IPS-NIHi11 (cell line): ENCODE data around the gene TEK.

ENCODE experiments used
- DNase-seq: peaks from one replicate; pipeline ENCODE4 v3.0.0; 2012; ENCODE audit warnings: mixed read lengths, low spot score

TEK gene

DNA sequence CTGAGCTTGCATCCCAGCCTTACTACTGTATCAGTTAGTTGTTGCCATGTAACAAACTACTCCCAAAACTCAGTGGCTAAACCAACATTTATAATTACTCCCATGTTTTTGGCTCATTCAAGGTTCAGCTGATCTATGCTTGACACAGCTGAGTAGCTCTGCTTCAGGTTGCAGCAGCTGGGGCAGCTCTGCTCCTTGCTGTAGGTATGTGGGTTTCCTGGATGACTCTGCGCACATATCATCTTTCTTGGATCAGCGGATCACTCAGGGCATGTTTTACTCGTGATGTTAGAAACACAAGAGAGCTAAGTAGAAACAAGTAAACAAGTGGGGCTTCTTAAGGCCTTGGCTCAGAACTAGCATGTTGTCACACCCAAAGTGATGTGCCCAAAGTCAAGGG is 15.1 kb downstream of the TEK start:
- no peak for DNase-seq

DNA sequence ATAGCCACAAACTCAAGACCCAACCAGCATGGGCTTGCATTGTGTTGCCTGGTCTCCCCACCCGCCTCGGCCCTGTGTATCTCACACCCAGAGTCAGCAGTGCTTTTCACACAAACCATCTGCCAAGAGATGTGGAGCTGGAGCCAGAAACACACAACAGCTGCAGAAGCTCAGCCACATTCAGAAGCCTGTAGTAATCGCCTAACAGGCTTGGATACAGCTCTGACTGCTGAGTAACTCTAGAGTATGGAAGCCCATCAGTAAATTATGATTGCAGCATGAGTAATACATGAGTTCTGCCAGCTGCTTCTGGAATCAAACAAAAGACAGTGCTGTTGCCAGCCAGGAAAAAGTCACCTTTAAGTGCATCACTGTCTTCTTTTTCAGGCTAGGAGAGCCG is 16.0 kb downstream of the TEK start:
- DNase-seq: no peak

DNA sequence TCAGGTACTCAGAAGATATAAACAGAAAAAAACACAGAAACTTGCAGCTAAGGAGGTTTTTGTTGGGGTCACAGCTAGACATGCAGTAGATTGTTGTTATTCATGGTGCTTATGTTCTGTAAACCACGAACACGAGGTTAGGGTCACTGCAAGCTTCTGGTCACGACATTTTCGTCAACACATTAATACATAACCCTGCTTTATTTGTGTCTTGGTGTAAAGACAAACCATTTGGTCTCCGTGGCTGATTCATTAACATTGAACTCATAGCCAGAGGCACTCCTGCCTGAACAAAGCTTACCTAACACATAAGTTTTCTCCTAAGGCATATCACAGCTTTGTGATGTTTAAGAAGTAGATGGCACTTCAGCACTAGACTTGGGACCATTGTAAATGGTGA is 16.9 kb downstream of the TEK start:
- no peak for DNase-seq

DNA sequence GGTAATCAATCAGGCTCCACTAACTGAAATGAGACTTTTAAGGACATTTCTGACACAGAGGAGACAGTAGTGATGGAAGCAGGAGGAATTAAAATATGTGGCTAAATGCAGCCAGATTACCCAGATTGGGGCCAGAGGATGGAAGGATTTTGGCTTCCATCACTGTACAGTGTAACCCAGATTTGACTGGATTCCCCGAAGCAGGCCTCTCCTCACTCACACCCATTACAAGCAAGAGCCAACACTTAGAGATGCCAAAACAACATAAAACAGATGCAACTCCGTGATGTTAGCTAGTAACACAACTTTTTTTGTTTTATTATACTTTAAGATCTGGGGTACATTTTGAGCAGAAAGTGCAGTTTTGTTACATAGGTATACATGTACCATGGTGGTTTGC is 17.6 kb downstream of the TEK start:
- DNase-seq: no peak

DNA sequence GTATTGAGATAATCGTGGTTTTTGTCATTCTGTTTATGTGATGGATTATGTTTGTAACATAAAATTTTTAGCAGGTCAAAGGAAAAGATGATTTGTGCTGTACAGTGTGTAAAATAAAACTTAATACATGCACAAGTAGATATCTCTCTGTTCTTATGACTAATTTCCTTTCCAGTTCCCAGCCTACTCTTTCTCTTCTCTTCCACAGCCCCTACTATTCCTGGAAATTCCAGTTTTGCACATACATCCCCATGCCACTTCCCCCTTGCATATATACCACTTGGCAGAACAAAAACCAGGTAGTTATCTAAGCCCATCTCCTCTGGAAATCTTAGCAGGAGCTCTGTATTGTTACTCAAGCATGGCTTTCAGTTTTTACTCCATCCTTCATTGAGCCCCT is 20.2 kb downstream of the TEK start:
- DNase-seq: no peak

DNA sequence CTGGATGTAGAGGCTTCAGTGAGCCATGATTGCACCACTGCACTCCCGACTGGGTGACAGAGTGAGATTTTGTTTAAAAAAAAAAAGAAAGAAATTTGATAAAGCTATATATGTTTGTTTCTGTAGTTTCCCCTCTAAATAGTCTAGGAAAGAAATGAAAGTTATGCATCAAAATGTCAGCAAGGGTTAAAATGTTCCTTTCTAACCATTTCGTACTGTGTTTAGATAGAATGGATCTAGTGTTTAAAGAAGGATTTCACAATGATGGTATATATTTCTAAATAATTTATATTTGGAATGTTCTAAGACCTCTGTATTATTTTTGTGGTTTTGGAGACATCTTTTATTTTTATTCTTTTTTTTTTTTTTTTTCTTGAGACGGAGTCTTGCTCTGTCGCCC is 22.7 kb downstream of the TEK start:
- DNase-seq: no peak

DNA sequence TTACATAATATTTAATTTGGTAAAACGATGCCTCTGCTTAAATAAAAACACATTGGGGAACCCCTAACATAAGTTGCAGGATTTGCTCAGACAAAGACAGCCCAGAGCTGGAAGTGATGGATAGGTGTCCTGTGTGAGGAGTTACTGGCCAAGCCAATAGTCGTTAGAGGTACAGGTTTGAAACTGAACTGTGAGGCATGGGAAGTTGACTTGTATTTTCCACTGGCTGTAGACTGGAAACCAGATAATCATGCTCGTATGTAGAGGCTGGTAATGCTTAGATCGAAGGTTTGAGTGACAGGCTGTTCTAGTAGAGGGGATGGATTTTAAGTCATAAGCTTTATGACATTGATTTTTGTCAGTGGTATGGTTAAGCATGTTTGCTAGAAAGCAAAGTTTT is 24.8 kb downstream of the TEK start:
- no peak for DNase-seq

DNA sequence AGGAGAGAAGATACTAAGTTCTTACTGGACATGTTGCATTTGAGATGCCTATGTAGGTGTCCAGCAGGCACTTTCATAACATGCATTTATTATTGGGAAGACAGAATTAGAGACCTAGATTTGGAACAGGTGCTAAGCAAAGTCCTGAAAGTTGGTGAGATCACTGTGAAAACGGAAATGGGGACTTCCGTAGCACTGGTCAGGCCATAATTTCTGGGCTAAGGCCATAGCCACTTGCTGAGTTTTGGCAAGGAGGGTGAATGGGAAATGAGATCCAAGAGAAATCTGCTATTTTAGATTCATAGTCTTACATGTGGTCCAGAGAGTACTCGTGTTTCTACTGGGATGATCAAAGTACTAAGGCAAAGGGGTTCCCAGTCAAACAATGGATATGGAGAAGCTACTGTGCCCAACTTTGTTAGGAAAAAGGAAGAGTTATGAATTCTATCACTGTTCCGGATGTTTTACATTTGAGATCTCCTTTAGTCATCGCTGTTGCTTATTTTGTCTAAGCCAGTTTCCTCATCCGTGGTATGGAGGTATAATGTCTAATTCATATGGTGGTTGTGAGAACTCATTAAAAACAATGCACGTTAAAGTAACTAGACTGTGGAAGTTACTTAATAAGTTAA is 33.4 kb downstream of the TEK start:
- DNase-seq: no peak

DNA sequence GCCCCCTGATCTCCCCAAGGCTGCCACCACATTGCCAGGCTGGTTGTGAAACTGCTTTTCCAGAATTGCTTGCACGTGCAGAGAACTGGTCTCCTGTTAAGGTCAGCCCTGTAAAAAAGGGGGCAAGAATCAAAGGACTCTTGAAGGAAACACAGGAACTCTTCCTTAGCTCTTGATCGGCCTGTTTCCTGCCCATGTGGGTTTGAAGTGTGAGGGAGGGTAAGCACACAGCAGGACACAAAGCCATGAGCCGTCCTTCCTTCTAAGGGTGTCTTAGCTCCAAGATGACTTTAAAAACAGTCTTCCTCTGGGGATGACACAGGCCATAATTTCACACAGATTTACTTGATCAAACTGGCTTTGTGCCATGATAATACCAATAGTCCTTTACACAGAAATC is 36.1 kb downstream of the TEK start:
- DNase-seq: no peak

DNA sequence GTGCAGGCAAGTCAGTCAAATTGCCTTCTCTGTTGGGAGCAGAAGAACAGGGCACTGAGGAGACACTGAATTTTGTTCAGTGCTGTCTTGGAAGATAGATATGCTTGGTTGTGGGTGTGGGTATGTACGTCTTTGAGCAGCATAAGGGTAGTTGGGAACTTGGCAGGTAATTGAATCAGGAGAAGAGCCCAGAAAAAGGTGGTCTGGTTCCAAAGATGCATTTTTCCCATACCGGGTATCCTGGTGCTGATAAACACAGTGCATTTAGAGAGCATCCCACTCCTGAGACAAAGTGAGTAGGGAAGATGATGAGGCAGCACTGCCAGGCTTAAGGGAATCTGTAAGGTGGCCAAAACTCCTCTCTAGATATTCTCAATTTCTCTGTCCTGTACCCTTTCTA is 40.6 kb downstream of the TEK start:
- no peak for DNase-seq

DNA sequence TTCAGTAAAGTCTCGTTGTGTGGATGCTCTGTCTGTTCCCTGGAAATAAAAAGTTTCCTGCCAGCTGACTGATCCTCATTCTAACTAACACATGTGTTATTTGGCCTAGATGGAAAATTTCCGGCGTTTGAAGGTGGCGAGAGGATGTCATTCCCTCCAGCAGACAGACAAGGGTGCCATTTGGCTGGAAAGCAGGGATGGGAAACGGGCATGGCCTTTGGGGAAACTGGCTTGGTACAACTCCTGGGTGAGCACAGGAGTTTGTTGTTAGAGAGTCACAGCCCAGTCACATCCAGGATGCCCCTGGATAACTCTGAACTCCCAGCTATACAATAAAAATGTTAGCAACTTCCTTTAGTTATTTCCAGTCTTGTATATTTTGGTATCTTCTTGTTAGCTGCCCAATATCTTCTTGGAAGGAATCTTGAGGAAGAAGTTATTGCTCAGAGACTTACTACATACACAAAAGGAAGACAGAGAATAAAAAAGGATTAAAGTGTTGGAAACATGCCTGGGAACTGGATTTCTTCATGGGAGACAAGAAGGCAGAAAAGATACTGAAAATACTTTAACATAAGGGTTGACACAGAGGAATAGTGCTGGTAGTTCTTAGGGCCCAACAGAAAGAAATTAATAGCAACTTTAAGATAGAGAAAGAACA is 41.9 kb downstream of the TEK start:
- no peak for DNase-seq

DNA sequence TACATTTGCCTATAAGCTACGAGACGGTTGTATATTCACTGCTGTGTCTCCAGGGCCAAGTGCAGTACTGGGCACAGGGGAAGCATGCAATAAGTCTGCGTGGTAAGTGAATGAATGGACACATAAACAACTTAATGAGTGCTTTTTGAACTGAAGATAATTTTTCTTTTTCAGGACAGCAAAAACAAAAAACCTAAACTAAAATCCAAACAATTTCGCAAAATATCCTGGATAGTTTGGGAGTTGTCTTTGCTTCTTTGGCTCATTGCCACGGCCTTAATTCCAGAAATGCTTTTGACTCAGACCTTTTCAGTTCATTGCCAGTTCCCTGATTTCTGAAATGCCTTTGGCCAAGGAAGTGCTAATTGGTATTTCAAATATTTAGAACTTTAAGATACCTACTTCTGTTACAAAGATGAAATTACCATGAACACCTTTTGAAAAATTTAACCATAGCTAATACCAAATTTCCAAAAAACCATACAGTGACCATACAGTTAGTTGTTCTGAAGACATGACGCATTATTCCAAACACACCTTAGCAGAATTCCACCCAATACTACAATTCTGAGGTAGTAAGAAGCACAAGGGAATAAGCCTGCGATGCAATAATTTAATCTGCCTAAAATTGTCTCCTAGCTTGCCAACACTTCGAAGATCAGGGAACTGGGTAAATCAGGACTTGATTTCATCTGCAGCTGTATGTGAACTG is 42.8 kb downstream of the TEK start:
- no peak for DNase-seq

DNA sequence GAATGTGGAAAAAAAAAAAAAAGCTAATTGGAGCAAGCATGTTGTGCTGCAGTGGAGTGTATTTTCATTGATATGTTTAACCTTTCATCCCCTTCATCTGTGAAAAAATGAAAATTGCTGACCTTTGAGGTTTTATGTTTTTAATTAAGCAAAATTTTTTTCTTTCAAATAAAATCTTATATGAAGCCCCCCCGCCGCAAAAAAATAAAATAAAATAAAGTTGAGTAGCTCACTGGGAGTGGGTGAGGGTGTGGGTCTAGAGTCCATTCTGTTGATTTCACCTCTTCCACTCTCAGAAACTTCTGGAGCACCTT is 43.3 kb downstream of the TEK start:
- no peak for DNase-seq

DNA sequence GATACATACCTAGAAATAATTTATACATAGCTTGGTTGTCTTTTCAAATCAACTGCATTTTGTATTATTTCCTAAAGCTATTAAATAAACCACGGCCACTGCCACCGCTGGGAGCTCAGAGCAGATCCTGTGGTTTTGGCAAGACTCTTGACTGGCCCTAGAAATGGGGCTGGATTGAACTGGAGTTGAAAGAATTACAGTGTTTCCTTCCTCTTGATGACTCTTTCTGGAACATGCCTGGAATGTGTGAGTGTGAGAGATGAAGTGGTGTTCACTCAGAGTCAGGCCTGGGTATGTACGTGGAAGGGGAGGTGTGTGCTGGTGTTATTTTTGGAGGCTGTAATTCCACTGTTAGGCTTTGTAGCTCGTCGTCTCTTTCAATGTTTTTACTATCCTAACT is 45.9 kb downstream of the TEK start:
- no peak for DNase-seq

DNA sequence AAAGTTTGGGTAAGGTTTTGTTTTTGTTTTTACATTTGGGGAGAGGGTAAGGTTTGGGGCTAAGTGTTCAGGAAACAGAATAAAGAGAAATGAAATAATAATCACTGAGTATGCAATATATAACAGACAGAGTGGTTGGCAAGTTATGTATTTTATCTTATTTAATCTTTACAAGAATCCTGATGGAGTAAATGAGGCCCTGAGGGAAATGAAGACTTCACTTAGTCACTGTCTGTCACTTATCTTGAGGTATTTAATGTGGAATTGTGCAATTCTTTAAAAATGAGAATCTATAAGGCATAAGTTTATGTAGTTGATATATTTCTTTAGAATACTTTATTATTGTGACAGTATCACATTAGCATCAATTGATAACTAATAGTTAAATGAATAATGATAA is 48.1 kb downstream of the TEK start:
- DNase-seq: no peak

DNA sequence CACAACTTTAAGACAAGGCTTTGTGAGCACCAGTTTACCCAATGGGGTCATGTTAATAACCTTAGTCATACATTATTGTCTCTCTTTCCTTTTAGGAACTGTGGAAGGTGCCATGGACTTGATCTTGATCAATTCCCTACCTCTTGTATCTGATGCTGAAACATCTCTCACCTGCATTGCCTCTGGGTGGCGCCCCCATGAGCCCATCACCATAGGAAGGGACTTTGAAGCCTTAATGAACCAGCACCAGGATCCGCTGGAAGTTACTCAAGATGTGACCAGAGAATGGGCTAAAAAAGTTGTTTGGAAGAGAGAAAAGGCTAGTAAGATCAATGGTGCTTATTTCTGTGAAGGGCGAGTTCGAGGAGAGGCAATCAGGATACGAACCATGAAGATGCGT is 48.7 kb downstream of the TEK start:
- no peak for DNase-seq

DNA sequence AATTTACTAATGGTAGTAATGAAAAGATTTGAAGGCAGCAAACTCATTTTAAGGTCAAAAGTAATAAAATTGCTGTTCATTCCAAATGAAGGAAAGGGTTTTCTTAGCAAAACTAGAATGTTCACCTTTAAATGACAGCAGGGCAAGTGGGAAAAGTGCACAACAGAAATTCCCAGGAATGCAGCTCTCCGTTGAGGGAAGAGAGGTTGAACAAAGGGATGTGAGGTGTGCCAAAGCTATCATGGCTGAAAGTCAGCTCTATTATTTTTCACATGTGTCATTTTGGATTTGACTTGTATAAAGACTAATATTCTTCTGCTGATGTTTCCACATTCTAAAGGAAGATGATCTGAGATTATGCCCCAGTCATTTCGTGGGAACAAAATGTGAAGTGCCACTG is 51.6 kb downstream of the TEK start:
- no peak for DNase-seq

DNA sequence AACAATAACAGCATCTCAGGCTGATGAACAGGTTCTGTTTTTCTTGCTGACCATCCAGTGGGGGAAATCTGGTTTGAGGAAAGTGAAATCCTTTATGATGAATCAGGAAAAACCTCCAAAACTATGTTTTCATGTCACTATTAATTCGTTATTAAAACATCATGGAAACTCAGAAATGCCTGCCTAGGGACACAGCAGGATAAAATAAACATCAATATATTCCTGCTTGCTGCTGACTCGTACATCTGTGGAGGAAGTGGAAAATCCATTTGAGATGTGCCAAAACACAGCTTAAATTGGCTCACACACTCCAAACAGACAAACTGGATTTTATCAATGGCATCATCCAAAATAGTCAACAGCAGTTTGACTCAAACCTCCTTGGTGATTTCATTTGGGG is 53.0 kb downstream of the TEK start:
- DNase-seq: no peak

DNA sequence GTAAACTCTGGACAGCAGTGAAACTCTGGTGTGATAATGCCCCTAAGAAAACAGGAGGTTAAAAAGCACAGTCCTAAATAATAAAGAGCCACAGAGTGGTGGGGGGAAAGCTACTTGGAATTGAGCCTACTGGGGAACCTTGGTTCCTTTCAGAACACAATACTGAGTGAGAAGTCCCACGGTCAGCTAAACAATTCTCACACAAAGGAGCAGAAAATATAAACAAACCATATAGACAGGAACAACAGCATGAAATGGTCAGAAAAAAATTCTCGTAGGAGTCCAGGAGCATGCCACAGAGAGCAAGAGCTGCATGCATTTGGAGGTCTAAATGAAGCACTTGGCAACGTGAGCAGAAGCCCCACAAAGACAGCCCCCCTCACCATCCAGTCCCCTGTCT is 56.0 kb downstream of the TEK start:
- no peak for DNase-seq

DNA sequence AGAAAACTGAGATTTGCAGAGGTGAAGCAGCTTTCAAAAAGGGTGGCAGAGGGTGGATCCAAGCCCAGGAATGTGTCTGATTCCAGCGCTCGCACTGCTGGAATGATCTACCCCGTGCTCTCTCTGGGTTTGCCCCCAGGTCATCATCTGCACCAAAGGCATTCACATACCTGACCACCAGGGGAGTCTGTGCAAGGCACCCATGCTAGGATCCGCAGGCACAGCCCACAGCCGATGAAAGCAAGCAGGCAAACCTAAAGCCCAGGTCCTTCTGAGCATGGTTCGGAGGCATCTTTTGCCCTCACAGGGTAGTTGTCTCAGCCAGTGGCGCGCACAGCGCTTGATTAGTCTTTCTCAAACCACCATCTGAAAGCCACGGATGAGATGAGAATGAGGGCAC is 56.6 kb downstream of the TEK start:
- DNase-seq: peak; percentile 61

DNA sequence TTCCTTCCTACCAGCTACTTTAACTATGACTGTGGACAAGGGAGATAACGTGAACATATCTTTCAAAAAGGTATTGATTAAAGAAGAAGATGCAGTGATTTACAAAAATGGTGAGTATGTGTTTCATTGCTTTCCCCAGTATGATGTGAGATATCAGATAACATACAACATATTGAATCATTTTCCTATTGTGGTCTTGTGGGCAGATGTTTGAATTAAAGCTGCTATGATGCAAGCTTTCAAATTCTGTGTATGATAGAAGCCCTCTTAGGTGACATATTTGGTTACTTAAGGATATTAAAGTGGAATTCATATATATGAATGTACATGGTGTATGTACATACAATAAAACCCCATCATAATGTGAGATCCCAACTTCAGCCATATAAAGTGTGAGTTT is 59.5 kb downstream of the TEK start:
- DNase-seq: no peak

DNA sequence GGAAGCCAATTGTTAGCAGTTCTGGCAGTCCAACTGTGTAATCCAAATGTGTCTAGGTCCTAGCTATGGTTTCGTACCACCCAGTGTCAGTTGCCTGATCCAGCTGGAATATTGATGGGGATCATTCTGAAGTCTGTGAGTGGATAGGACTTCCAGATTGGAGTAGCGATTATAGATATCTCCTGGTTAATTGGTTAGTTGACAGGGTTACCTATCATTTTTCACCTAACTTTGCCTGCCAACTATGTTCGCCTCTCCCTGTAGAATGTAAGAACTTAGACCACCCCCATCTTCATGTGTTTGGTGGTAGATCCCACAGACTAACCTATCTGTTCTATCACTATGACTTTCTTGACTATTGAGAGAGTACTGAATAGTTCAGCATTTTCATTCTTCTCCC is 59.9 kb downstream of the TEK start:
- no peak for DNase-seq

DNA sequence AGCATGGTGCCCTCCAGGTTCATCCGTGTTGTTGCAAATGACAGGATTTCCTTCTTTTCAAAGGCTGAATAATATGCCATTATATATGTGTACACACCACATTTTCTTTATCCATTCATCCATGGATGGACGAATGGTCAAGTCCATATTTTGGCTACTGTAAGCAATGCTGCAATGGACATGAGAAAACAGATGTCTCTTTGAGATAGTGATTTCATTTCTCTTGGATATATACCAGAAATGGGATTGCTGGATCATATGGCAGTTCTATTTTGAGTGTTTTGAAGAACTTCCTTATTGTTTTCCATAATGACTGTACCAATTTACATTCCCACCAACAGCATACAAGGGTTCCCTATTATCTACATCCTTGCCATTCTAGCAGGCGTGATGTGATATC is 67.9 kb downstream of the TEK start:
- no peak for DNase-seq

DNA sequence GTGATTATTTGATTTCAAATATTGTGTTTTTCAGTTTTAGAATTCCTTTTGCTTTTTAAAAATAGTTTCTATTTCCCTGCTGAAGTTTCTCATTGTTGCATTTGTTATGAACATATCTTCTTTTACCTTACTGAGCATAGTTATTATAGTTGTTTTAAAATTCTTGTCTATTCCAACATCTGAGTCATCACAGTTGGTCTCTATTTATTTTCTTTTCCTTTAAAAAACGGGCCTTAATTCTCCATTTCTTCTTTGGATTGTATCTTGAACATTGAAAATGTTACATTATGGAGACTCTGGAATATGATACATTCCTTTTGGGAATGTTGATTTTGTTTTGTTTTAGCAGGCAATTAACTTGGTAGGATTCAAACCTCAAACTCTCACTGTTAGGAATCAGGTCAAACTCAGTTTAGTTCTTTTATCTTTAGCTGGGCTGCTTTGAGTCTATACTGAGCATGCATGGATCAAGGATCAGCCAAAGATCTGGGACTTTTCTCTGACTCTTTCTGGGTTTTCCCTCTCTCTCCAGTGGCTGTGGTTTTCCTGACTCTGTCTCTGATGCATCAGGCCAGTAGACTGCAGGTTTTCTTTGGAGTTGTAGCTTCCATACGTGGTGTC is 70.3 kb downstream of the TEK start:
- DNase-seq: no peak
